ENCODE measurements around the gene FHOD1.
A peak's percentile ranks its signal among the peaks of the same experiment; 100 is the strongest.

DNA sequence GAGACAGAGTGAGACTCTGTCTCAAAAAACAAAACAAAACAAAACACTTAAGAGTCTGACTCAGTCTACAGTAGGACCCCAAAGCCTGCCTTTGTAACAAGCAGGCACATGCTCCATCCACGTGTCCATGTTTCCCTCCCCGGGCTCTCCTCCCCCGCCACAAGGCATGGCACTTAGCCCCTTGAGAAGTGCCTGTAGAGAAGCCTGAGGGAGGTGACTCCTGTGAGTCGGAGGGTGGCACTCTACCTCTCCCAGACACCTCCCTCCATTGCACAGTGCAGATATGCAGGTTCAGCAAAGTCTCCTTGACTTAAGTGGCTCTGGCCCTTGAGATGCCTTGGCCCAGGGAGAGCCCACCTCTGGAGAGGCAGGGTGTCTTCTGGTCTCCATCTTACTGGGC, 6.8 kb downstream of the FHOD1 start:
- TF ChIP-seq POLR2A (IDR thresholded peaks at IDR 0.05) = peak in 1 of 2 donors; percentile 12
- TF ChIP-seq, protein P1, sequence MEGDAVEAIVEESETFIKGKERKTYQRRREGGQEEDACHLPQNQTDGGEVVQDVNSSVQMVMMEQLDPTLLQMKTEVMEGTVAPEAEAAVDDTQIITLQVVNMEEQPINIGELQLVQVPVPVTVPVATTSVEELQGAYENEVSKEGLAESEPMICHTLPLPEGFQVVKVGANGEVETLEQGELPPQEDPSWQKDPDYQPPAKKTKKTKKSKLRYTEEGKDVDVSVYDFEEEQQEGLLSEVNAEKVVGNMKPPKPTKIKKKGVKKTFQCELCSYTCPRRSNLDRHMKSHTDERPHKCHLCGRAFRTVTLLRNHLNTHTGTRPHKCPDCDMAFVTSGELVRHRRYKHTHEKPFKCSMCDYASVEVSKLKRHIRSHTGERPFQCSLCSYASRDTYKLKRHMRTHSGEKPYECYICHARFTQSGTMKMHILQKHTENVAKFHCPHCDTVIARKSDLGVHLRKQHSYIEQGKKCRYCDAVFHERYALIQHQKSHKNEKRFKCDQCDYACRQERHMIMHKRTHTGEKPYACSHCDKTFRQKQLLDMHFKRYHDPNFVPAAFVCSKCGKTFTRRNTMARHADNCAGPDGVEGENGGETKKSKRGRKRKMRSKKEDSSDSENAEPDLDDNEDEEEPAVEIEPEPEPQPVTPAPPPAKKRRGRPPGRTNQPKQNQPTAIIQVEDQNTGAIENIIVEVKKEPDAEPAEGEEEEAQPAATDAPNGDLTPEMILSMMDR (IDR thresholded peaks at IDR 0.05) = no peak
